ENCODE results near the gene PNLDC1.

GRCh38 chr6:159826004-159826403 is 25.9 kb downstream of the PNLDC1 start:
- TF ChIP-seq EZH2phosphoT487 (IDR thresholded peaks at IDR 0.05; ENCODE audit: low read depth, severe bottlenecking, unreplicated experiment) (no peak), CTCF (IDR thresholded peaks at IDR 0.05; ENCODE audit: poor library complexity) (no peak)

Data from hepatocyte (in vitro differentiated cells).